HG03378 (cell line): ENCODE measurements around the gene IL1R1.

Source experiments
- ATAC-seq: cut with Tn5 transposase; IDR thresholded peaks from one replicate; pipeline ENCODE4 v1.9.1; 2021; ENCODE audit warnings: mild to moderate bottlenecking, moderate library complexity; ENCODE audit not compliant: unreplicated experiment

IL1R1 gene

DNA sequence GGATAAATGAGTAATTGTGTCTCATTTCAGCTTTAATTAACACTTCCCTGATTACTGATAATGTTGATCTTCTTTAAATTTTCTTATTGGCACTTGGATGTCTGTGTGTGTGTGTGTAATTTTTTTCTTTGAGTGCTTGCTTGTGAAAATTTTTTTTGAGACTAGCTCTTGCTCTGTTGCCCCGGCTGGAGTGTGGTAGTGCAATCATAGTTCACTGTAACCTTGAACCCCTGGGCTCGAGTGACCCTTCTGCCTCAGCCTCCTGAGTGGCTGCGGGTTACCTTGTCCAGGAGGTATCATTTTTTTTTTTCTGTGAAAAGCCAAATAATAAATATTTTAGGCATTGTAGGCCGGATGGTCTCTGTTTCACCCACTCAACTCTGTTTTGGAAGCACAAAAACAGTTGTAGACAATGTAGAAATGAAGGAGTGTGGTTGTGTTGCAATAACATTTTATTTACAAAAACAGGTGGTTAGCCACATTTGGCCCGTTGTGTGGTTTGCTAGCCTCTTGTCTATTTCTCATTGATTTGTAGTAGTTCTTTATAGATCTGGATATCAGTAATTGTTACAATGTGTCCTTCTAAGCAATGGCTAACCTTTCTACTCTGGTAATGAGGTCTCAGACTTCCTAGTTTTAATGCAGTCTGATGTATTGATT is 52.2 kb downstream of the IL1R1 start:
- no peak for ATAC-seq

DNA sequence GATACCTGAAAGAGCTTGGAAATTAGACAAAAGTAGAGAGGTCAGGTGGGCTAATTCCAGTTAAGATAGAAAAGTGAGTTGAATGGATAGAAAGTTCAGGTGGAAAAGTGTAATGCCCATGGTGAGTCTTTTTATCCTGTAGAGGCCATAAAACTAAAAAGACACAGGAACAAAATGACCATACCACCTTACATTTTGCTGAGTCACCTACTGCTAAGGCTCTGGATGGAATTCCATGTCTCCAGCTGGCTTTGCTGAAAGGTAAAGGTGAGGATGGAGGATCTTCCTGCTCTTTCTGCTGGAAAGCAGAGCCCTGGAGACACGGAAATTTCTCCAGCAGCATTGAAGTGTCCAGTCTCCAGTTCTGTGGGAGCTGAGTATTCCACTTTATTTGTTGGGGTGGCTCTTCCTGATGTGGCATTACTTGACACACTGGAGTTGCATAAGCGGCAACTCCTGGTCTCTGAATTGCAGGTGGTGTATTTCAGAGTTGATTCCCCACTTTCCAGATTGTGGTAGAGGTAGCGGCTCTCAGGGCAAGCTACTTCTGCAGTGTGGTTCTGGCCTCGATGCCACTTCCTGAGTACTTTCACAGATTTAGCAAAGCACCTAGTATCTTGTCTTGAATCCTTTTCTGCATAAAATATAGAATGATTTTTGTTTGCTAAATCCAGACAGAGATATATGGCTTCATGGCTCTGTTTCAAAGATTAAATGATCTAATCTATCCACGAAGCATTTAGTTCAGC is 55.0 kb downstream of the IL1R1 start:
- ATAC-seq, result no peak

DNA sequence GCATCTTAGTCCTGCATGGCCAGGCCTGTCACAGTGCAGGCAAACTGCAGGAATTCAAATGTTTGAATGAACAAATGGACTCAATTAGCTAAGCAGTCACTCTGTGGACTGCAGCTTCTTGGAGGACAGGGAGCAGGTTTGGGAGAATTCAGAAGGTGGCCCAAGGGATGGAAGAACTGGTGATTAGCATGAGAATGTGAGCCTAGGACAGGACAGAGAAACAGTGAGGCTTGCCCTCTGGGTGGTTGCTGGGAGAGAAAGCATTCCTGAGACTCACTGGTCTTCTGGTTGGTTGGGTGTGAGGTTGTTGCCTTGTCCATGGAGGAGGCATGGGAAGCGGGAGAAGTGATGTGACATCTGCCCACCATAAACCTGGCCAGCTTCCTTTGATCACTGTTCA is 58.0 kb downstream of the IL1R1 start:
- ATAC-seq, result no peak

DNA sequence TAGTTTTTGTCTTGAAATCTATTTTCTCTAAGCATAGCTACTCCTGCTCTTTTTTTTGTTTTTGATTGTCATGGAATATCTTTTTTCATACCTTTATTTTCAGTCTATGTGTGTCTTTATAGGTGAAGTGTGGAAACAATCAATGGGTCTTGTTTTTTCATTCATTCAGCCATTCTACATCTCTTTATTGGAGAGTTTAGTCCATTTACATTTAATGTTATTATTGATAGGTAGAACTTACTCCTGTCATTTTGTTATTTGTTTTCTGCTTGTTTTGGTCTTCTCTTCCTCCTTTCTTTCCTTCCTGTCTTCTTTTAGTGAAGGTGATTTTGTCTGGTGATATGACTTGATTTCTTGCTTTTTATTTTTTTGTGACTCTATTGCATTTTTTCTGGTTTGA is 62.1 kb downstream of the IL1R1 start:
- ATAC-seq, result no peak

- ATAC-seq, result no peak
These were observed 64.3 kb downstream of the IL1R1 start for GRCh38 chr2:102206666-102207341.

GRCh38 chr2:102208774-102209173 is 66.2 kb downstream of the IL1R1 start:
- no peak for ATAC-seq

DNA sequence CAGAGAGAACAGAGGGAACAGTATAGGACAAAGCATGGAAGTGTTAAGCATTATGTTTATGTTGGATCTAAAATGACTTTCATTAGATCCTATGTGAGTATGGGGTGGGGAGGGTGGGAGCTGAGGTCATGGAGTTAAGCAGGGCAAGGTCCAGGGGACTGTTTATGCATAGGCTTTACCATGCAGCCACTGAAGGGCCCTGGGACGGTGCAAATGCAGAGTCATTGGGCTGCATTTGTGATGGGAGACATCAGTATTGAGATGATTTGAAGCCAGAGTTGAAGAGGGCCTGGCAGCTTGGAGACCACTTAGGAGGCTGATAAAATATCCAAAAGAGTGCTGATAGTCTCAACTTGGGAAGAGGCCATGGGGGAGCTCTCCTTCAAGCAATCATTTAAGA is 66.9 kb downstream of the IL1R1 start:
- ATAC-seq, result no peak

DNA sequence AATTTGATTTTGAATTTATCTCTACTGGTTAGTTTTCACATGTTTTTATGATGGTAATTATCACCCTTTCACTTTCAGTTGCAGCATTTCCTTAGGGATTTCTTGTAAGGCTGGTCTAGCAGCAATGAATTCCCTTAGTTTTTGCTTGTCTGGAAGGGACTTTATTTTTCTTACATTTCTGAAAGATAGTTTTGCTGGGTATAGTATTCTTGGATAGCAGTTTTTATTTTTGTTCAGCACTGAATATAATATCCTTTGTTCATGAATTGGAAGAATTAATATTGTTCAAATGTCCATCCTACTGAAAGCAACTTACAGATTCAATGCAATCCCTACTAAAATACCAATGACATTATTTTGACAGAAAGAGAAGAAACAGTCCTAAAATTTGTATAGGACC is 74.5 kb downstream of the IL1R1 start:
- no peak for ATAC-seq

DNA sequence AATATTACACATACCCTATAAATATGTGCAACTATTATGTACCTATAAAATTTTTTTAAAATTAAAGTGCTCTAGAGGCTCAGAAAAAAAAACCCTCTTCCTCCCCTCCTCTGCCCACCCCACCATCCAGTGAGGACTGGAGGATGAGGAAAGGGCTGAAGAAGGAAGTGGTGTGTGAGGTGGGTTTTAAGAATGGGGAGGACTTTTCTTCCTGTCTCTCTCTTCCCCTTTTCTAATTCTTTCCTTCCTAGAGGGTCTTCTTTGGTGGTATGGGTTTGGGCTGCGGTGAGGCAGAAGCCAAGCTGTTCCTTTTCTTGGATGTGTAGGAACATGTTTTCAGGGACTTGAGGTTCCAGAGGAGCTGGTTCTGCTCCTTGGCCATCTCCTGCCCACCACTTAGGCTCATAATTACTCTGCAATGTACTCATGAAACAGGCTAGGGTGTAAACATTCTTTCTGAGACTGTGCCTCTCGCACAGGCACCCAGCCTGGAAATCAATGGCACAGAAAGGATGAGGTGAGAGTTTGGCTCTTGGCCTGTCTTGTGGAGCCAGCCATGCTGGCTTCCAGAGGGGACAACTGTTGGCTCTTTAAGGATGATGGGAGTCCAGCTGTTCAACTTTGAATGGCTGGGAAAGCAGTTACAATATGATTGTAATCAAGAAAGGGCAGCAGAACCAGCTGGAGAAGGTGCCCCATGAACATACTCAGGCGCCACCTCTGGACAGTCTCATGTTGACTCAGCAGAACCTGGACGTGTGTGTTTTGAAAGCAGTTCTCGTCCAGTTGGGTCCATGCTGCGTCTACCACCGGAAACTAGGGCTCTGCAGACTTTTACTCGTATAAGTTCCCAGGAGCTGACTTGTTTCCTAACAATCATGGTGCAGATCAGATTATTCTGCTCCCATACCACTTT is 82.5 kb downstream of the IL1R1 start:
- ATAC-seq, result no peak

GRCh38 chr2:102226171-102226570 is 83.6 kb downstream of the IL1R1 start:
- ATAC-seq, result no peak

DNA sequence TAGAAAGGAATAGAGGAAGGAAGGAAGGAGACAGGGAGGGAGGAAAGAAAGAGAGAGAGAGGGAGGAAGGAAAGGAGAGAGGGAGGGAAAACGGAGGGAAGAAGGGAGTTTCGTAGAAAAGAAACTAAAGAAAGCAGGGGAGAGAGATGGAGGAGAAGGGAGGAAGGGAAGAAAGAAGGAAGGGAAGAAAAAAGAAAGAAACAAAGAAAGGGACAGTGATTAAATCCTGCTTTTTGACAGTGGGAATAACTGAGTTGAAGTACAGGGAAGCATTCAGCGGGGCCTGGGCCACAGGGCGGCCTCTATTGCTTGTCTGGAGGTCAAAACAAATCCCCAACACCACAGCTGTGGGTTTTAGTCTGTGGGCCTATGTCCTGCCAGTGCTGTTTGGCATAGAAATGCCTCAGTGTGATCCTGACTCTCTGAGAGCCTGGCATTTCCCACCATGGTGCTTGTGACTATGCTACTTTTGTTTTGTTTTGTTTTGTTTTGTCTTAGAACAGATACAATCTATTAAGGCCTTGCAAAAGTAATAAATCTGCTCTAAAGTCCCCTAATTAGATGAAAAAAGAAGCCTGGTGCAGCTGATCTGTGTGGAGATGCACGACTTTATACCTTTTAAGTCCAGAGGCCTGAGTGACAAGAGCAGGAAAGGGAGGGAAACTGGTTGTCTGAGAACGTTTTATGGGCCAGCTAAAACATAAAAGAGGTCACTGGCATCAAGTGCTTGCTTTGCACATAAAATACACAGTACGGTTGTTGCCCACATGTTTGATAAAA is 84.3 kb downstream of the IL1R1 start:
- no peak for ATAC-seq

GRCh38 chr2:102229141-102229769 is 86.7 kb downstream of the IL1R1 start:
- ATAC-seq, result no peak
